DOHH2 (cell line): ENCODE data around the gene TMEM272.

Source experiments
- EZH2phosphoT487 ChIP-seq: fragments of 200-600 bp; sonication (generic); IDR thresholded peaks from 2 replicates; pipeline ENCODE4 v1.6.1; 2017; ENCODE audit warnings: borderline replicate concordance, mild to moderate bottlenecking, antibody characterized with exemption, low read length, moderate library complexity, mixed read lengths
- TF ChIP-seq, protein P1 (sequence below): fragments of 200-600 bp; sonication (generic); IDR thresholded peaks from one replicate; pipeline ENCODE4 v1.5.1; 2014; ENCODE audit warnings: antibody characterized with exemption, mild to moderate bottlenecking, low read depth, low read length; ENCODE audit not compliant: poor library complexity, severe bottlenecking

DNA sequence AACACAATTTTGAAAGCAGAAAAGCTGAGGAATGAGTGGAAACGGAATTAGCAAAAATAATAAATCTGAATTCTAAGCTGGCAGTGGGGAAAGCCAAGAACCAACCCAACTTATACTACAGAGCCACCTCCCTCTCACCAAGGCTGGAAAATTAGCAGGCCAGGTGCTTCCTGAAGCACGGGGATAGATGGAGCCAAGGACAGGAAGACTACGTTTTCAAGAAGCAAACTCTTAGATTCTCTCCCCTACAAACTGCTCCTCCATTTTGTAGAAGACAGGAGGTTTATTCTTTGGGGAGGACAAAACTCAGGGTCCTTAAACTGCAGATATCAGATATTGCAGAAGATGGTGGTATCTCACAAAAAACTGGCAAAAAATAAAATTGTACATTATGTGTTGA is 25.6 kb upstream of the TMEM272 start:
- TF ChIP-seq, protein P1, sequence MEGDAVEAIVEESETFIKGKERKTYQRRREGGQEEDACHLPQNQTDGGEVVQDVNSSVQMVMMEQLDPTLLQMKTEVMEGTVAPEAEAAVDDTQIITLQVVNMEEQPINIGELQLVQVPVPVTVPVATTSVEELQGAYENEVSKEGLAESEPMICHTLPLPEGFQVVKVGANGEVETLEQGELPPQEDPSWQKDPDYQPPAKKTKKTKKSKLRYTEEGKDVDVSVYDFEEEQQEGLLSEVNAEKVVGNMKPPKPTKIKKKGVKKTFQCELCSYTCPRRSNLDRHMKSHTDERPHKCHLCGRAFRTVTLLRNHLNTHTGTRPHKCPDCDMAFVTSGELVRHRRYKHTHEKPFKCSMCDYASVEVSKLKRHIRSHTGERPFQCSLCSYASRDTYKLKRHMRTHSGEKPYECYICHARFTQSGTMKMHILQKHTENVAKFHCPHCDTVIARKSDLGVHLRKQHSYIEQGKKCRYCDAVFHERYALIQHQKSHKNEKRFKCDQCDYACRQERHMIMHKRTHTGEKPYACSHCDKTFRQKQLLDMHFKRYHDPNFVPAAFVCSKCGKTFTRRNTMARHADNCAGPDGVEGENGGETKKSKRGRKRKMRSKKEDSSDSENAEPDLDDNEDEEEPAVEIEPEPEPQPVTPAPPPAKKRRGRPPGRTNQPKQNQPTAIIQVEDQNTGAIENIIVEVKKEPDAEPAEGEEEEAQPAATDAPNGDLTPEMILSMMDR, result no peak
- TF ChIP-seq EZH2phosphoT487, result no peak
